ENCODE data around the gene DHH.

DNA sequence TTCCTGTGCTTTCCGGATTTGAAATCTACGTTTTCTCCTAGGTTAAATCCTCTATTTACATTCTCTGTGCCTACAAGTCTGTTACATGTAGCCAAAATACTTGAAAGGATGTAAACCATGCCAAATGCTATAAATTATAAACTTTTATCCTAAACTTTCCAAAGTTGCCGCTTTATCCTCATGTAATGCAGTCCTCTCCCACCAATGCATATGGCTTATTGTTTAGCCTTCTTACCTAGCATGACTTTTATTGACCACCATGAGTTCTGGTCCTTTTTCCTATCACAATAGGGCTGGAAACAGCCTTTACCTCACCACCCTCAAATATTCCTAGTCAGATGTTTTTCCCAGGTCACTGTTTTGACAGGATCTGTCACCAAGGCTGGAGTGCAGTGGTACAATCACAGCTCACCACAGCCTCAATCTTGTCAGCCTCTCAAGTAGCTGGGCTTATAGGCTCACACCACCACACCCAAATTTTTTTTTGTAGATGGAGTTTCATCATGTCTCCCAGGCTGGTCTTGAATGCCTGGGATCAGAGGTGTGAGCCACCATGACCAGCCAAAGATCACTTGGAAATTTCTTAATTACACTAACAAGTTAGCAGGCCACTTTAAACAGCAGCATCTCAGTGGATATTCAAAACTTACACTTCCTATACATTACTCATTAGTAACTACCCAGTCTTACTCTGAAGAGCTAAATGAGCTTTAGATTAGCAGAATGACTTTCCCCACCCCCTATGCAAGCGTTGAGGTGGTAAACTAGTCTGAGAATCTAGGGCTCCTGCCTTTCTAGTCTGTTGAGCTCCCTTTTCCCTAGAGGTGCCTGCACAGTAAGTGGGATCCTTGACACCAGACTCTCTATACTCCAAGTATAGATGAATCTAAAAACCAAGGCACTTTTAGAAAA, 32.5 kb upstream of the DHH start:
- no peak for TF ChIP-seq CREB1 (IDR thresholded peaks at IDR 0.05; ENCODE audit: low read depth)
- no peak for TF ChIP-seq FOXM1 (IDR thresholded peaks at IDR 0.05; ENCODE audit: borderline replicate concordance, low read depth)
- no peak for TF ChIP-seq YY1 (IDR thresholded peaks at IDR 0.05; ENCODE audit: low read depth)
- TF ChIP-seq TEAD4 (IDR thresholded peaks at IDR 0.05), result no peak
- TF ChIP-seq EP300 (IDR thresholded peaks at IDR 0.05; ENCODE audit: borderline replicate concordance), result no peak

Measured in Ishikawa (cell line).